ENCODE data around the gene CHKA.

Gene CHKA

GRCh38 chr11:68121067-68121899 is at the start of gene CHKA:
Gene CHKA (minus strand): TSS chr11:68121388. CDS start chr11:68121177, 211 bp downstream.
- DNase-seq, result peak; percentile 80 to 82

- no peak for DNase-seq
These were observed 48.3 kb upstream of the CHKA start for GRCh38 chr11:68169442-68169841.

GRCh38 chr11:68168694-68169093 is 47.5 kb upstream of the CHKA start:
- DNase-seq, result no peak

- DNase-seq, result no peak
These were observed 46.3 kb upstream of the CHKA start for GRCh38 chr11:68167474-68167873.

- DNase-seq, result no peak
These were observed 45.8 kb upstream of the CHKA start for GRCh38 chr11:68166969-68167368.

GRCh38 chr11:68165601-68166000 is 44.4 kb upstream of the CHKA start:
- DNase-seq, result no peak

GRCh38 chr11:68164437-68164836 is 43.2 kb upstream of the CHKA start:
- no peak for DNase-seq

- no peak for DNase-seq
These were observed 42.5 kb upstream of the CHKA start for GRCh38 chr11:68163691-68164090.

GRCh38 chr11:68160100-68160695 is 39.0 kb upstream of the CHKA start:
- no peak for DNase-seq

- no peak for DNase-seq
These were observed 38.5 kb upstream of the CHKA start for GRCh38 chr11:68159665-68160064.

- no peak for DNase-seq
These were observed 38.0 kb upstream of the CHKA start for GRCh38 chr11:68159161-68159560.

GRCh38 chr11:68158580-68158979 is 37.4 kb upstream of the CHKA start:
- DNase-seq, result no peak

GRCh38 chr11:68153742-68154141 is 32.6 kb upstream of the CHKA start:
- DNase-seq, result no peak

GRCh38 chr11:68150037-68150436 is 28.8 kb upstream of the CHKA start:
- no peak for DNase-seq

GRCh38 chr11:68149417-68149816 is 28.2 kb upstream of the CHKA start:
- DNase-seq, result no peak

GRCh38 chr11:68148879-68149278 is 27.7 kb upstream of the CHKA start:
- no peak for DNase-seq

GRCh38 chr11:68148071-68148805 is 27.1 kb upstream of the CHKA start:
- no peak for DNase-seq

- DNase-seq, result peak; percentile 25 to 40
These were observed 25.7 kb upstream of the CHKA start for GRCh38 chr11:68146704-68147474.

GRCh38 chr11:68146010-68146540 is 24.9 kb upstream of the CHKA start:
- DNase-seq, result no peak

GRCh38 chr11:68145120-68145866 is 24.1 kb upstream of the CHKA start:
- no peak for DNase-seq

GRCh38 chr11:68143310-68143689 is 22.1 kb upstream of the CHKA start:
- DNase-seq, result no peak

Data from Kasumi-1 (cell line).